HCT116 (cell line): ENCODE measurements around the gene OR1N2. TPM values are rescaled to one million over a fixed set of nuclear protein-coding genes. Genes with fewer than 3 reads are reported as not detected.

Experiments used
- ATAC-seq: fragments of 200-7000 bp; cut with Tn5 transposase; 2 replicates; pipeline ENCODE4 v1.9.1; 2020; ENCODE audit warnings: mild to moderate bottlenecking, moderate library complexity
- BruUV-seq: library from RNA; stranded (reverse); fragments of 400-500 nt; replicated peaks from 2 replicates; lab custom pipeline; 2021; lab: Mats Ljungman, UMichigan
- CTCF ChIA-PET: fragments of 300-600 bp; sonication (Branson Sonifier 250); formaldehyde crosslinking; loops from one replicate; lab custom pipeline; 2021; ENCODE audit warnings: antibody characterized with exemption; lab: Charles Lee
- POLR2A ChIA-PET: fragments of 300-600, 350-600 bp; sonication (Branson Sonifier 250); formaldehyde crosslinking; loops from one replicate; lab custom pipeline; 2021; ENCODE audit warnings: antibody characterized with exemption; lab: Charles Lee
- RAD21 ChIA-PET, 2 experiments: fragments of 300-600 bp; sonication (Branson Sonifier 250); formaldehyde crosslinking; loops; one replicate each; lab custom pipeline; 2023; ENCODE audit warnings: low total read pairs in 2 of 2; ENCODE audit not compliant: uncharacterized antibody in 2 of 2, unreplicated experiment in 2 of 2, low non-redundant PET in 1 of 2; lab: Charles Lee
- DNase-seq: peaks from one replicate; pipeline ENCODE4 v3.0.0-alpha.2; 2010; ENCODE audit warnings: low read depth, low spot score
- H2AFZ ChIP-seq: fragments of 200-600 bp; shearing (Covaris generic), sonication (generic); 2 replicates; pipeline ENCODE4 v1.6.1; 2017; ENCODE audit warnings: low read depth, mixed run types, mixed read lengths, antibody characterized with exemption, low read length; ENCODE audit not compliant: poor library complexity, severe bottlenecking
- H3K27ac ChIP-seq: 2 replicates; pipeline ENCODE4 v1.5.1; 2012; ENCODE audit warnings: low read depth, low read length
- H3K27me3 ChIP-seq: fragments of 200-600 bp; sonication (generic); 2 replicates; pipeline ENCODE4 v1.6.1; 2016; ENCODE audit warnings: mixed run types, low read length, mixed read lengths; ENCODE audit not compliant: insufficient read depth
- H3K36me3 ChIP-seq, 2 experiments: fragments of 200-500 bp in 1 of 2; fragments of 200-600 bp in 1 of 2; sonication (Bioruptor generic) in 1 of 2; sonication (generic) in 1 of 2; 2 replicates each; pipeline versions ENCODE4 v1.5.1 to v1.6.1; 2014 to 2016; ENCODE audit warnings: low read length in 2 of 2, inconsistent platforms in 1 of 2, mixed read lengths in 1 of 2, mixed run types in 1 of 2; ENCODE audit not compliant: insufficient read depth in 2 of 2, control insufficient read depth in 1 of 2
- H3K4me1 ChIP-seq, 2 experiments: fragments of 200-600 bp in 1 of 2; sonication (generic) in 1 of 2; 2 replicates each; pipeline versions ENCODE4 v1.5.1 to v1.6.1; 2012 to 2017; ENCODE audit warnings: low read length in 2 of 2, inconsistent platforms in 1 of 2, mild to moderate bottlenecking in 1 of 2, mixed read lengths in 1 of 2, mixed run types in 1 of 2, moderate library complexity in 1 of 2; ENCODE audit not compliant: insufficient read depth in 2 of 2, control insufficient read depth in 1 of 2
- H3K4me2 ChIP-seq: fragments of 200-600 bp; sonication (generic); 2 replicates; pipeline ENCODE4 v1.6.1; 2017; ENCODE audit warnings: mixed run types, low read length, mixed read lengths
- H3K4me3 ChIP-seq, 2 experiments: fragments of 200-600 bp in 1 of 2; sonication (generic) in 1 of 2; replicated peaks in 1 of 2; 2 replicates each; pipeline ENCODE4 v1.5.1; 2011 to 2016; ENCODE audit warnings: low read length in 2 of 2, control low read depth in 1 of 2, low read depth in 1 of 2, mild to moderate bottlenecking in 1 of 2, mixed read lengths in 1 of 2, mixed run types in 1 of 2
- H3K79me2 ChIP-seq: fragments of 200-600 bp; sonication (generic); 2 replicates; pipeline ENCODE4 v1.6.1; 2017; ENCODE audit warnings: mild to moderate bottlenecking, mixed run types, low read length, moderate library complexity, mixed read lengths; ENCODE audit not compliant: insufficient read depth
- H3K9ac ChIP-seq: fragments of 200-600 bp; sonication (generic); 2 replicates; pipeline ENCODE4 v1.6.1; 2016; ENCODE audit warnings: low read length, mixed read lengths
- H3K9me2 ChIP-seq: fragments of 200-600 bp; sonication (generic), shearing (Covaris generic); 2 replicates; pipeline ENCODE4 v1.6.1; 2017; ENCODE audit warnings: mixed run types, mild to moderate bottlenecking, moderate library complexity; ENCODE audit not compliant: insufficient read depth
- H3K9me3 ChIP-seq, 2 experiments: fragments of 200-500 bp in 1 of 2; fragments of 200-600 bp in 1 of 2; sonication (Bioruptor generic) in 1 of 2; sonication (generic) in 1 of 2; 2 replicates each; pipeline ENCODE4 v1.6.1; 2014 to 2017; ENCODE audit warnings: low read length in 2 of 2, mixed read lengths in 2 of 2, inconsistent platforms in 1 of 2, low read depth in 1 of 2, mild to moderate bottlenecking in 1 of 2, mixed run types in 1 of 2, moderate library complexity in 1 of 2; ENCODE audit not compliant: control insufficient read depth in 1 of 2, insufficient read depth in 1 of 2
- H4K20me1 ChIP-seq: fragments of 200-600 bp; sonication (generic), shearing (Covaris generic); 2 replicates; pipeline ENCODE4 v1.6.1; 2017; ENCODE audit warnings: mixed run types, mild to moderate bottlenecking, moderate library complexity; ENCODE audit not compliant: insufficient read depth
- CEBPB ChIP-seq: IDR thresholded peaks from 2 replicates; pipeline ENCODE4 v1.6.1; 2012; ENCODE audit warnings: low read depth
- ELF1 ChIP-seq: IDR thresholded peaks from 2 replicates; pipeline ENCODE4 v1.6.1; 2012; ENCODE audit warnings: low read depth, borderline replicate concordance
- EZH2 ChIP-seq: fragments of 200-600 bp; sonication (generic); IDR thresholded peaks from 2 replicates; pipeline ENCODE4 v1.6.1; 2017; ENCODE audit warnings: antibody characterized with exemption, mixed run types
- EZH2phosphoT487 ChIP-seq: fragments of 200-600 bp; IDR thresholded peaks from 2 replicates; pipeline ENCODE4 v1.6.1; 2018; ENCODE audit warnings: antibody characterized with exemption, borderline replicate concordance
- FOSL1 ChIP-seq: IDR thresholded peaks from 2 replicates; pipeline ENCODE4 v1.6.1; 2012; ENCODE audit warnings: low read depth
- POLR2AphosphoS5 ChIP-seq: IDR thresholded peaks from 2 replicates; pipeline ENCODE4 v1.6.1; 2011; ENCODE audit warnings: mild to moderate bottlenecking, low read depth, low read length, moderate library complexity
- RAD21 ChIP-seq: IDR thresholded peaks from 2 replicates; pipeline ENCODE4 v1.6.1; 2012; ENCODE audit warnings: low read depth, mild to moderate bottlenecking
- SP1 ChIP-seq: IDR thresholded peaks from 2 replicates; pipeline ENCODE4 v1.6.1; 2012; ENCODE audit warnings: low read depth
- SRF ChIP-seq: IDR thresholded peaks from 2 replicates; pipeline ENCODE4 v1.6.1; 2012; ENCODE audit warnings: low read depth
- YY1 ChIP-seq: IDR thresholded peaks from 2 replicates; pipeline ENCODE4 v1.6.1; 2011; ENCODE audit warnings: low read length, low read depth, moderate library complexity, mild to moderate bottlenecking; ENCODE audit not compliant: insufficient replicate concordance; ENCODE audit errors: extremely low read depth
- intact Hi-C: fragments of 100-400 bp; cut with micrococcal nuclease; formaldehyde crosslinking; loops from 2 replicates; pipeline ENCODE4 v1.10.0; 2022
- total RNA-seq: library from RNA; stranded (reverse); gene quantifications from one replicate; pipeline ENCODE4 v1.2.1, GENCODE V29; 2021; ENCODE audit not compliant: unreplicated experiment
- TF ChIP-seq, protein P1 (sequence below): IDR thresholded peaks from 2 replicates; pipeline ENCODE4 v1.6.1; 2012; ENCODE audit warnings: low read depth
- TF ChIP-seq, protein P2 (sequence below): IDR thresholded peaks from 2 replicates; pipeline ENCODE4 v1.6.1; 2011; ENCODE audit warnings: mild to moderate bottlenecking, low read length, moderate library complexity; ENCODE audit not compliant: insufficient replicate concordance; ENCODE audit errors: extremely low read depth
- TF ChIP-seq, protein P3 (sequence below): IDR thresholded peaks from 2 replicates; pipeline ENCODE4 v1.6.1; 2012
- TF ChIP-seq, protein P4 (sequence below), 3 experiments: fragments of 200-600 bp in 1 of 3; sonication (generic) in 1 of 3; IDR thresholded peaks in 2 of 3; conservative IDR thresholded peaks in 1 of 3; 2 replicates each; pipeline ENCODE4 v1.5.1; 2012 to 2017; ENCODE audit warnings: low read depth in 2 of 3, low read length in 2 of 3, antibody characterized with exemption in 1 of 3, borderline replicate concordance in 1 of 3, control low read depth in 1 of 3, mild to moderate bottlenecking in 1 of 3, mixed read lengths in 1 of 3, mixed run types in 1 of 3, moderate library complexity in 1 of 3; ENCODE audit not compliant: insufficient read depth in 1 of 3
- TF ChIP-seq, protein P5 (sequence below): IDR thresholded peaks from 2 replicates; pipeline ENCODE4 v1.6.1; 2012

Gene OR1N2
- total RNA-seq, 1 experiment from 2014 or later, result not detected

DNA sequence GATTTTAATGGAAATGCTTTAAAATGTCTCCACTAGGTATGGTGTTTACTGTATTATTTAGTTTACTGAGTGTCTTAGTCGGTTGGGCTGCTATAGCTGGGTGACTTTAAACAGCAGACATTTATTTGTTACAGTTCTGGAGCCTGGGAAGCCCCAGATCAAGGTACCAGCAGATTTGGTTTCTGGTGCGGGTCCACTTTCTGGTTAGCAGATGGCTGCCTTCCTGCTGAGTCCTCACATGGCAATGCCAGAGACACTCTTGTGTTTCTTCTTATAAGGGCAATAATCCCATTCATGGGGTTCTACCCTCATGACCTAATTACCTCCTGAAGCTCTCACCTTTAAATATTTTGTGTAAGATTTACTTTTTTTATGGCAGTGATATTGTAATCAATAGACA lies 34.7 kb upstream of the OR1N2 start:
- H3K4me2 ChIP-seq, result no peak overlapping the region
- no peak overlapping the region for H3K9ac ChIP-seq
- no peaks in the 10 kb centered on the region for H3K4me1 ChIP-seq
- H2AFZ ChIP-seq, result no peak overlapping the region
- TF ChIP-seq RAD21, result no peak
- no peak for TF ChIP-seq CEBPB
- TF ChIP-seq EZH2, result no peak
- TF ChIP-seq POLR2AphosphoS5, result no peak
- TF ChIP-seq EZH2phosphoT487, result no peak
- no peak for TF ChIP-seq FOSL1
- TF ChIP-seq SRF, result no peak
- TF ChIP-seq SP1, result no peak
- no peak for TF ChIP-seq ELF1
- TF ChIP-seq, protein P1, sequence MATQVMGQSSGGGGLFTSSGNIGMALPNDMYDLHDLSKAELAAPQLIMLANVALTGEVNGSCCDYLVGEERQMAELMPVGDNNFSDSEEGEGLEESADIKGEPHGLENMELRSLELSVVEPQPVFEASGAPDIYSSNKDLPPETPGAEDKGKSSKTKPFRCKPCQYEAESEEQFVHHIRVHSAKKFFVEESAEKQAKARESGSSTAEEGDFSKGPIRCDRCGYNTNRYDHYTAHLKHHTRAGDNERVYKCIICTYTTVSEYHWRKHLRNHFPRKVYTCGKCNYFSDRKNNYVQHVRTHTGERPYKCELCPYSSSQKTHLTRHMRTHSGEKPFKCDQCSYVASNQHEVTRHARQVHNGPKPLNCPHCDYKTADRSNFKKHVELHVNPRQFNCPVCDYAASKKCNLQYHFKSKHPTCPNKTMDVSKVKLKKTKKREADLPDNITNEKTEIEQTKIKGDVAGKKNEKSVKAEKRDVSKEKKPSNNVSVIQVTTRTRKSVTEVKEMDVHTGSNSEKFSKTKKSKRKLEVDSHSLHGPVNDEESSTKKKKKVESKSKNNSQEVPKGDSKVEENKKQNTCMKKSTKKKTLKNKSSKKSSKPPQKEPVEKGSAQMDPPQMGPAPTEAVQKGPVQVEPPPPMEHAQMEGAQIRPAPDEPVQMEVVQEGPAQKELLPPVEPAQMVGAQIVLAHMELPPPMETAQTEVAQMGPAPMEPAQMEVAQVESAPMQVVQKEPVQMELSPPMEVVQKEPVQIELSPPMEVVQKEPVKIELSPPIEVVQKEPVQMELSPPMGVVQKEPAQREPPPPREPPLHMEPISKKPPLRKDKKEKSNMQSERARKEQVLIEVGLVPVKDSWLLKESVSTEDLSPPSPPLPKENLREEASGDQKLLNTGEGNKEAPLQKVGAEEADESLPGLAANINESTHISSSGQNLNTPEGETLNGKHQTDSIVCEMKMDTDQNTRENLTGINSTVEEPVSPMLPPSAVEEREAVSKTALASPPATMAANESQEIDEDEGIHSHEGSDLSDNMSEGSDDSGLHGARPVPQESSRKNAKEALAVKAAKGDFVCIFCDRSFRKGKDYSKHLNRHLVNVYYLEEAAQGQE, result no peak
- no peak for TF ChIP-seq YY1
- TF ChIP-seq, protein P2, sequence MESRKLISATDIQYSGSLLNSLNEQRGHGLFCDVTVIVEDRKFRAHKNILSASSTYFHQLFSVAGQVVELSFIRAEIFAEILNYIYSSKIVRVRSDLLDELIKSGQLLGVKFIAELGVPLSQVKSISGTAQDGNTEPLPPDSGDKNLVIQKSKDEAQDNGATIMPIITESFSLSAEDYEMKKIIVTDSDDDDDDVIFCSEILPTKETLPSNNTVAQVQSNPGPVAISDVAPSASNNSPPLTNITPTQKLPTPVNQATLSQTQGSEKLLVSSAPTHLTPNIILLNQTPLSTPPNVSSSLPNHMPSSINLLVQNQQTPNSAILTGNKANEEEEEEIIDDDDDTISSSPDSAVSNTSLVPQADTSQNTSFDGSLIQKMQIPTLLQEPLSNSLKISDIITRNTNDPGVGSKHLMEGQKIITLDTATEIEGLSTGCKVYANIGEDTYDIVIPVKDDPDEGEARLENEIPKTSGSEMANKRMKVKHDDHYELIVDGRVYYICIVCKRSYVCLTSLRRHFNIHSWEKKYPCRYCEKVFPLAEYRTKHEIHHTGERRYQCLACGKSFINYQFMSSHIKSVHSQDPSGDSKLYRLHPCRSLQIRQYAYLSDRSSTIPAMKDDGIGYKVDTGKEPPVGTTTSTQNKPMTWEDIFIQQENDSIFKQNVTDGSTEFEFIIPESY, result no peak
- TF ChIP-seq, protein P3, sequence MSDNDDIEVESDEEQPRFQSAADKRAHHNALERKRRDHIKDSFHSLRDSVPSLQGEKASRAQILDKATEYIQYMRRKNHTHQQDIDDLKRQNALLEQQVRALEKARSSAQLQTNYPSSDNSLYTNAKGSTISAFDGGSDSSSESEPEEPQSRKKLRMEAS, result no peak
- TF ChIP-seq, protein P4, sequence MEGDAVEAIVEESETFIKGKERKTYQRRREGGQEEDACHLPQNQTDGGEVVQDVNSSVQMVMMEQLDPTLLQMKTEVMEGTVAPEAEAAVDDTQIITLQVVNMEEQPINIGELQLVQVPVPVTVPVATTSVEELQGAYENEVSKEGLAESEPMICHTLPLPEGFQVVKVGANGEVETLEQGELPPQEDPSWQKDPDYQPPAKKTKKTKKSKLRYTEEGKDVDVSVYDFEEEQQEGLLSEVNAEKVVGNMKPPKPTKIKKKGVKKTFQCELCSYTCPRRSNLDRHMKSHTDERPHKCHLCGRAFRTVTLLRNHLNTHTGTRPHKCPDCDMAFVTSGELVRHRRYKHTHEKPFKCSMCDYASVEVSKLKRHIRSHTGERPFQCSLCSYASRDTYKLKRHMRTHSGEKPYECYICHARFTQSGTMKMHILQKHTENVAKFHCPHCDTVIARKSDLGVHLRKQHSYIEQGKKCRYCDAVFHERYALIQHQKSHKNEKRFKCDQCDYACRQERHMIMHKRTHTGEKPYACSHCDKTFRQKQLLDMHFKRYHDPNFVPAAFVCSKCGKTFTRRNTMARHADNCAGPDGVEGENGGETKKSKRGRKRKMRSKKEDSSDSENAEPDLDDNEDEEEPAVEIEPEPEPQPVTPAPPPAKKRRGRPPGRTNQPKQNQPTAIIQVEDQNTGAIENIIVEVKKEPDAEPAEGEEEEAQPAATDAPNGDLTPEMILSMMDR (IDR thresholded peaks at IDR 0.05 in 2 of 3, conservative IDR thresholded peaks at IDR 0.05 in 1 of 3; ENCODE audit: borderline replicate concordance in 1 of 3, insufficient read depth in 1 of 3, low read depth in 2 of 3, low read length in 2 of 3), result no peak
- TF ChIP-seq, protein P5, sequence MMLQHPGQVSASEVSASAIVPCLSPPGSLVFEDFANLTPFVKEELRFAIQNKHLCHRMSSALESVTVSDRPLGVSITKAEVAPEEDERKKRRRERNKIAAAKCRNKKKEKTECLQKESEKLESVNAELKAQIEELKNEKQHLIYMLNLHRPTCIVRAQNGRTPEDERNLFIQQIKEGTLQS, result no peak
- no peaks in the 10 kb centered on the region for H3K79me2 ChIP-seq
- POLR2A ChIA-PET, result no interaction called here
- no peaks in the 10 kb centered on the region for H3K9me3 ChIP-seq
- BruUV-seq, result no TSS peak
- H3K27ac ChIP-seq, result no peak overlapping the region
- no peaks in the 10 kb centered on the region for H3K36me3 ChIP-seq
- no peak for ATAC-seq
- H3K4me3 ChIP-seq, result no peak overlapping the region
- no peak for DNase-seq
- intact Hi-C loops, result no loop called here
- H3K9me2 ChIP-seq, result no peaks in the 10 kb centered on the region
- CTCF ChIA-PET, result interaction anchor here (1.7 kb wide), 1 partner anchor 20 kb away, joined by 6 read pairs; no protein-coding TSS in a partner anchor
- peaks cover 62% of the 10 kb centered on the region for H3K27me3 ChIP-seq
- RAD21 ChIA-PET, result no interaction called here
- H4K20me1 ChIP-seq, result no peaks in the 10 kb centered on the region
